Gastrocnemius medialis (tissue), 4 donors: Measurements from ENCODE around the gene CACNA1B.

Experiments
- POLR2A ChIP-seq, 2 donors: fragments of 450-650 bp; IDR thresholded peaks; one replicate each; pipeline ENCODE4 v1.6.1; 2017; ENCODE audit warnings: antibody characterized with exemption in 2 of 2, mild to moderate bottlenecking in 2 of 2, moderate library complexity in 2 of 2
- TF ChIP-seq, protein P1 (sequence below), 5 experiments: fragments of 450-650 bp in 3 of 5; fragments of 200-600 bp in 2 of 5; sonication (generic) in 2 of 5; IDR thresholded peaks in 4 of 5; conservative IDR thresholded peaks in 1 of 5; 1 replicate in 4 of 5; 2 replicates in 1 of 5; pipeline ENCODE4 v1.5.1; 2016 to 2019; ENCODE audit warnings: antibody characterized with exemption in 5 of 5, mild to moderate bottlenecking in 3 of 5, moderate library complexity in 3 of 5

DNA sequence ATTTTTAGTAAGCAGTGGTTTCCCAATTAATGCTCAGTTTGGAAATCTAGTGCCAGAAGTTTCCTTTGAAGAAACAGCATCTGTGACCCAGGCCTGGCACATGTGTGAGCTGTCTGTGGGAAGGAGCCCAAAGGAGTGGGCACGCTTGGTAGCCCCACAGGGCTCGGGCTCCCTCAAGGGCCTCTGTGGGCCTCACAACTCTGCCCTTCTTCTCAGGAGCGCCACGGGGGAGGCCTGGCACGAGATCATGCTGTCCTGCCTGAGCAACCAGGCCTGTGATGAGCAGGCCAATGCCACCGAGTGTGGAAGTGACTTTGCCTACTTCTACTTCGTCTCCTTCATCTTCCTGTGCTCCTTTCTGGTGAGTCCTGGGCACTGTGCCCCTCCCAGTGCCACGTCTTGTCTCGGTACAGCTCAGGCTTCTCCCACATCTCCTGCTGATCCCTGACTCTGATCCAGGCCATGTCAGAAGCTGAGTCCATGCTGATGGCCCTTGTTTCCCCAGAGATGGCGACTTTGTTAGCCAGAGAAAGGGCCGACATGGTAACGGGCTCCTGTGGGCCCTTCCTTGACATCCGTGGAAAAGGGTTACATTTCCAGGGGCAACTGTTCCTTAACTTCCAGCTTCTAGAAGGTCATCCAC, 200.4 kb downstream of the CACNA1B start:
- no peak for TF ChIP-seq POLR2A (IDR thresholded peaks at IDR 0.05)
- TF ChIP-seq, protein P1, sequence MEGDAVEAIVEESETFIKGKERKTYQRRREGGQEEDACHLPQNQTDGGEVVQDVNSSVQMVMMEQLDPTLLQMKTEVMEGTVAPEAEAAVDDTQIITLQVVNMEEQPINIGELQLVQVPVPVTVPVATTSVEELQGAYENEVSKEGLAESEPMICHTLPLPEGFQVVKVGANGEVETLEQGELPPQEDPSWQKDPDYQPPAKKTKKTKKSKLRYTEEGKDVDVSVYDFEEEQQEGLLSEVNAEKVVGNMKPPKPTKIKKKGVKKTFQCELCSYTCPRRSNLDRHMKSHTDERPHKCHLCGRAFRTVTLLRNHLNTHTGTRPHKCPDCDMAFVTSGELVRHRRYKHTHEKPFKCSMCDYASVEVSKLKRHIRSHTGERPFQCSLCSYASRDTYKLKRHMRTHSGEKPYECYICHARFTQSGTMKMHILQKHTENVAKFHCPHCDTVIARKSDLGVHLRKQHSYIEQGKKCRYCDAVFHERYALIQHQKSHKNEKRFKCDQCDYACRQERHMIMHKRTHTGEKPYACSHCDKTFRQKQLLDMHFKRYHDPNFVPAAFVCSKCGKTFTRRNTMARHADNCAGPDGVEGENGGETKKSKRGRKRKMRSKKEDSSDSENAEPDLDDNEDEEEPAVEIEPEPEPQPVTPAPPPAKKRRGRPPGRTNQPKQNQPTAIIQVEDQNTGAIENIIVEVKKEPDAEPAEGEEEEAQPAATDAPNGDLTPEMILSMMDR (IDR thresholded peaks at IDR 0.05 in 4 of 5, conservative IDR thresholded peaks at IDR 0.05 in 1 of 5) = no peak
